ENCODE data around the gene ZNF343.

Gene ZNF343

GRCh38 chr20:2537101-2537500, 28.4 kb upstream of the ZNF343 start:
- no peak overlapping the region for H3K4me2 ChIP-seq (ENCODE audit: low read length)
- H3K9ac ChIP-seq (ENCODE audit: low read length): no peak overlapping the region
- no peak overlapping the region for H4K12ac ChIP-seq (ENCODE audit: low read depth, low read length)
- H2BK12ac ChIP-seq (ENCODE audit: low read length): no peak overlapping the region
- no peak overlapping the region for H3K14ac ChIP-seq (ENCODE audit: low read length)
- H2BK120ac ChIP-seq (ENCODE audit: insufficient read depth, low read length, poor library complexity): no peak overlapping the region
- H3K4ac ChIP-seq (ENCODE audit: low read depth, low read length): no peak overlapping the region
- no CpG with 5 or more reads among the region's 5 CpGs for WGBS (ENCODE audit: extremely low coverage, insufficient coverage, insufficient read length)
- H2BK5ac ChIP-seq (ENCODE audit: low read depth, low read length, poor library complexity): no peak overlapping the region
- no peaks in the 10 kb centered on the region for H3K4me1 ChIP-seq (ENCODE audit: control insufficient read depth in 1 of 2, insufficient read depth in 2 of 2, low read length in 2 of 2)
- no peaks in the 10 kb centered on the region for H3K79me1 ChIP-seq (ENCODE audit: low read length)
- H2AK5ac ChIP-seq (ENCODE audit: low read length): no peak overlapping the region
- DNase-seq: no peak
- H3K9me3 ChIP-seq (ENCODE audit: insufficient read depth, low read depth, low read length): no peaks in the 10 kb centered on the region
- no peaks in the 10 kb centered on the region for H3K36me3 ChIP-seq (ENCODE audit: control insufficient read depth in 1 of 2, insufficient read depth in 2 of 2, low read length in 2 of 2)
- H3K27ac ChIP-seq (ENCODE audit: low read depth, low read length): no peak overlapping the region
- H3K23ac ChIP-seq (ENCODE audit: low read length): no peak overlapping the region
- no peak overlapping the region for H4K91ac ChIP-seq (ENCODE audit: low read depth, low read length)
- H4K8ac ChIP-seq (ENCODE audit: low read depth, low read length): no peak overlapping the region
- H3K79me2 ChIP-seq (ENCODE audit: control insufficient read depth, insufficient read depth, low read length, poor library complexity): no peaks in the 10 kb centered on the region
- H3K27me3 ChIP-seq (ENCODE audit: insufficient read depth, low read length): no peaks in the 10 kb centered on the region
- H3K18ac ChIP-seq (ENCODE audit: low read length): no peak overlapping the region
- H2AFZ ChIP-seq (ENCODE audit: insufficient read depth, low read length, poor library complexity): no peak overlapping the region
- H3K4me3 ChIP-seq (ENCODE audit: low read depth, low read length): no peak overlapping the region

GRCh38 chr20:2536560-2536986, 27.9 kb upstream of the ZNF343 start, which contains the start of gene TMC2:
Gene TMC2, plus strand, starts transcription at chr20:2536573. Its CDS starts 49 bp downstream, at chr20:2536622.
- no CpG with 5 or more reads among the region's 13 CpGs for WGBS (ENCODE audit: extremely low coverage, insufficient coverage, insufficient read length)
- no peak within 1 kb of the TSS for H3K14ac ChIP-seq (ENCODE audit: low read length)
- no peaks in the 10 kb centered on the region for H3K79me1 ChIP-seq (ENCODE audit: low read length)
- no peak within 1 kb of the TSS for H2BK120ac ChIP-seq (ENCODE audit: insufficient read depth, low read length, poor library complexity)
- no peaks in the 10 kb centered on the region for H3K4me1 ChIP-seq (ENCODE audit: control insufficient read depth in 1 of 2, insufficient read depth in 2 of 2, low read length in 2 of 2)
- no peak within 1 kb of the TSS for H3K4ac ChIP-seq (ENCODE audit: low read depth, low read length)
- H4K12ac ChIP-seq (ENCODE audit: low read depth, low read length): no peak within 1 kb of the TSS
- H3K9ac ChIP-seq (ENCODE audit: low read length): no peak within 1 kb of the TSS
- no peak within 1 kb of the TSS for H3K18ac ChIP-seq (ENCODE audit: low read length)
- no peak within 1 kb of the TSS for H3K23ac ChIP-seq (ENCODE audit: low read length)
- H3K27ac ChIP-seq (ENCODE audit: low read depth, low read length): no peak within 1 kb of the TSS
- H3K27me3 ChIP-seq (ENCODE audit: insufficient read depth, low read length): no peaks in the 10 kb centered on the region
- no peak within 1 kb of the TSS for H2BK12ac ChIP-seq (ENCODE audit: low read length)
- no peaks in the 10 kb centered on the region for H3K79me2 ChIP-seq (ENCODE audit: control insufficient read depth, insufficient read depth, low read length, poor library complexity)
- H2AK5ac ChIP-seq (ENCODE audit: low read length): no peak within 1 kb of the TSS
- DNase-seq: no peak
- no peak within 1 kb of the TSS for H4K8ac ChIP-seq (ENCODE audit: low read depth, low read length)
- no peak within 1 kb of the TSS for H3K4me3 ChIP-seq (ENCODE audit: low read depth, low read length)
- no peak within 1 kb of the TSS for H2AFZ ChIP-seq (ENCODE audit: insufficient read depth, low read length, poor library complexity)
- no peaks in the 10 kb centered on the region for H3K9me3 ChIP-seq (ENCODE audit: insufficient read depth, low read depth, low read length)
- no peak within 1 kb of the TSS for H4K91ac ChIP-seq (ENCODE audit: low read depth, low read length)
- no peak within 1 kb of the TSS for H3K4me2 ChIP-seq (ENCODE audit: low read length)
- no peaks in the 10 kb centered on the region for H3K36me3 ChIP-seq (ENCODE audit: control insufficient read depth in 1 of 2, insufficient read depth in 2 of 2, low read length in 2 of 2)
- H2BK5ac ChIP-seq (ENCODE audit: low read depth, low read length, poor library complexity): no peak within 1 kb of the TSS

GRCh38 chr20:2535711-2536559, 27.2 kb upstream of the ZNF343 start:
- Histone ChIP-seq H3K79me2 (ENCODE audit: control insufficient read depth, insufficient read depth, low read length, poor library complexity) (no peaks in the 10 kb centered on the region), H3K79me1 (ENCODE audit: low read length) (no peaks in the 10 kb centered on the region), H3K27ac (ENCODE audit: low read depth, low read length) (no peak overlapping the region), H3K23ac (ENCODE audit: low read length) (no peak overlapping the region), H4K12ac (ENCODE audit: low read depth, low read length) (no peak overlapping the region), H3K18ac (ENCODE audit: low read length) (no peak overlapping the region), H3K14ac (ENCODE audit: low read length) (no peak overlapping the region), H2AK5ac (ENCODE audit: low read length) (no peak overlapping the region), H3K9ac (ENCODE audit: low read length) (no peak overlapping the region), H4K91ac (ENCODE audit: low read depth, low read length) (no peak overlapping the region), H3K4ac (ENCODE audit: low read depth, low read length) (no peak overlapping the region), H3K9me3 (ENCODE audit: insufficient read depth, low read depth, low read length) (no peaks in the 10 kb centered on the region), H3K4me1 (ENCODE audit: control insufficient read depth in 1 of 2, insufficient read depth in 2 of 2, low read length in 2 of 2) (no peaks in the 10 kb centered on the region), H2BK5ac (ENCODE audit: low read depth, low read length, poor library complexity) (no peak overlapping the region), H2BK12ac (ENCODE audit: low read length) (no peak overlapping the region), H4K8ac (ENCODE audit: low read depth, low read length) (no peak overlapping the region), H3K27me3 (ENCODE audit: insufficient read depth, low read length) (no peaks in the 10 kb centered on the region), H3K36me3 (ENCODE audit: control insufficient read depth in 1 of 2, insufficient read depth in 2 of 2, low read length in 2 of 2) (no peaks in the 10 kb centered on the region), H3K4me2 (ENCODE audit: low read length) (no peak overlapping the region), H2AFZ (ENCODE audit: insufficient read depth, low read length, poor library complexity) (no peak overlapping the region), H3K4me3 (ENCODE audit: low read depth, low read length) (no peak overlapping the region), H2BK120ac (ENCODE audit: insufficient read depth, low read length, poor library complexity) (no peak overlapping the region)
- no peak for DNase-seq
- no CpG with 5 or more reads among the region's 12 CpGs for WGBS (ENCODE audit: extremely low coverage, insufficient coverage, insufficient read length)

GRCh38 chr20:2533118-2533517, 24.4 kb upstream of the ZNF343 start:
- Histone ChIP-seq H3K36me3 (ENCODE audit: control insufficient read depth in 1 of 2, insufficient read depth in 2 of 2, low read length in 2 of 2) (no peaks in the 10 kb centered on the region), H4K8ac (ENCODE audit: low read depth, low read length) (no peak overlapping the region), H2AK5ac (ENCODE audit: low read length) (no peak overlapping the region), H3K18ac (ENCODE audit: low read length) (no peak overlapping the region), H3K79me2 (ENCODE audit: control insufficient read depth, insufficient read depth, low read length, poor library complexity) (no peaks in the 10 kb centered on the region), H3K23ac (ENCODE audit: low read length) (no peak overlapping the region), H2BK5ac (ENCODE audit: low read depth, low read length, poor library complexity) (no peak overlapping the region), H4K12ac (ENCODE audit: low read depth, low read length) (no peak overlapping the region), H4K91ac (ENCODE audit: low read depth, low read length) (no peak overlapping the region), H3K4me2 (ENCODE audit: low read length) (no peak overlapping the region), H2AFZ (ENCODE audit: insufficient read depth, low read length, poor library complexity) (no peak overlapping the region), H2BK12ac (ENCODE audit: low read length) (no peak overlapping the region), H3K9ac (ENCODE audit: low read length) (no peak overlapping the region), H3K4me3 (ENCODE audit: low read depth, low read length) (no peak overlapping the region), H3K4ac (ENCODE audit: low read depth, low read length) (no peak overlapping the region), H3K9me3 (ENCODE audit: insufficient read depth, low read depth, low read length) (no peaks in the 10 kb centered on the region), H3K79me1 (ENCODE audit: low read length) (no peaks in the 10 kb centered on the region), H2BK120ac (ENCODE audit: insufficient read depth, low read length, poor library complexity) (no peak overlapping the region), H3K27ac (ENCODE audit: low read depth, low read length) (no peak overlapping the region), H3K14ac (ENCODE audit: low read length) (no peak overlapping the region), H3K4me1 (ENCODE audit: control insufficient read depth in 1 of 2, insufficient read depth in 2 of 2, low read length in 2 of 2) (no peaks in the 10 kb centered on the region), H3K27me3 (ENCODE audit: insufficient read depth, low read length) (no peaks in the 10 kb centered on the region)
- no CpG with 5 or more reads among the region's 8 CpGs for WGBS (ENCODE audit: extremely low coverage, insufficient coverage, insufficient read length)
- DNase-seq: no peak

Measured in trophoblast cell (in vitro differentiated cells and primary cell).